CD4-positive, alpha-beta T cell treated with Interleukin-12 subunit alpha and Interleukin-12 subunit beta, for 1 hour (primary cell): ENCODE results near the gene KCNIP4.
"Not testable (repeated sequence)": the region's sequence is repeated elsewhere in the genome, so short reads cannot be mapped to it uniquely, and the experiment has no call there.

Source experiments
- DNase-seq: peaks from one replicate; pipeline ENCODE4 v3.0.0-alpha.2; 2020

Gene KCNIP4

GRCh38 chr4:21447301-21448054 lies 501.1 kb downstream of the KCNIP4 start:
- no peak for DNase-seq

DNA sequence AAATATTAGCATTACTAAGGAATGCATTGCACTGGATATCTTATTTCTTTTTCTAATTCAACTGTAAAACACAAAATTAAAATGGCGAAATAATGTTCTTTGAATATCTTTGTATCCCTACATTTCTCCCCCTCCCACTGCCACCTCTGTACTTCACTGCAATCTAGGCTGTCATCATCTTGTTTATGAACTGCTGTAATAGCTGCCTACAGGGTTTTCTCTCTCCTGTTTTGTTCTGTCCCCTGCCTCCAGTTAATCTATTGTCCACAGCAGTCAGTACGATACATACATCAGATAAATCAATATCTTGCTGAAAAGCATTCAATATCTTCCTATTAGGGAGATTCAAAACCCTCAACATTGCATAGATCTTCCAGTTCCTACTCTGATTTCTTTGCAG lies 528.4 kb downstream of the KCNIP4 start:
- DNase-seq = no peak

DNA sequence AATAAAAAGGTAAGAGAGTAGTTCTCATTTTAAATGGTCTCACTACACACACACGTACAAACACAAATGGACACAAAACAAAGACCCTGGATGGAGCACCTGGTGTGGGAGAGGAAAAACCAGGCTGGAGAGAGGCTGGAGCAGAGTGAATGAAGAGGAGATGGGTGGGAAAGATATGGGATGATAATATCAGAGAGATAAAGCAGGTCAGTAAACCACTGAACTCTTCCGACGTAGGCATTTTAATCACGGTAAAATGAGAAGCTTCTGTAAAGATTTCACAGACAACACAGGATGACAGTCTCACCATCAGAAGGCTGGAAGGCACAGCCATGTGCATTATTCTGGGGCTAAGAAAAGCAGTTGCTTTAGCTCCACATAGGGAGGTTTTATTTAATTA lies 532.8 kb downstream of the KCNIP4 start:
- no peak for DNase-seq

DNA sequence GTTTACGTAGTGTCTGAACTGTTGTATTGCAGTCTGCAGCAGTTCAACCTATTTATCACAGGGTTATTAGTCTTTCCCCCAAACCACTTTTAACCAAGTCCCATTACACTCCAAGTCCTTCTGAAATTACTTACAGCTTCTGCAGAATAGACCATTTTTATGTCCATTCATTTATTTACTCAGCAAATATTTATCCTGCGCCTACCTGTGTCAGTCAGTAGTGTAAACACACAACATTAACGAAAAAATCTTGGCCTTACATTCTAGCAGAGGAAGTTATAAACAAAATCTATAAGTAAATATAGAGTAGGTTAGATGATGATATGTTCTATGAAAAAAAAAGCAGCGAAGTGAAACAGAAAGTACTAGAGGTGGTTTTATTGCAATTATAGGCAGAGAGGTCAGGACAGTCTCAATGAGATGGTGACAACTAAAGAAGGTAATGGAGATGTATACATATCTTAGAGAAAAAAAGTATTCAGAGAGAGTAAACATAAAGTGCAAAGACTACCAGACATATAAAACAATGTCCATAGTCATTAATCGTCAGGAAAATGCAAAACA lies 534.7 kb downstream of the KCNIP4 start:
- no peak for DNase-seq

DNA sequence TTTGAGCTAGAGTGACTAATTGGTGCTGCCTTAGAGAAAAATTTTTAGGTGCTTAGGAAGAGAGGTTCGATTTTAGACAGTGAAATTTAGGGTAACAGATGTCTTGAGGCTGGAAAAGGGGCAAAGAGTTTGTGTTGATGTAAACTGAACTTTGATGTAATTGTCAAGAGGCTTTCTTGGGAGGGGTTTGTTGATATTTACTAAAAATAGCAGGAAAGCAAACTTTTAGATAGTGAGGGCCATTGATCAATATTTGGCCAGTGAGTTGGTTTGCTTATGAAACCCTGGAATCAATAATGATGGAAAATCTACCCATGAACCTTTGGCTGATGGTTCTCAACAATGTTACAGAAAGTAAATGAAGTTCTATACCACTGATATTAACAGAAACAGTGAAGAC lies 537.5 kb downstream of the KCNIP4 start:
- DNase-seq = no peak

DNA sequence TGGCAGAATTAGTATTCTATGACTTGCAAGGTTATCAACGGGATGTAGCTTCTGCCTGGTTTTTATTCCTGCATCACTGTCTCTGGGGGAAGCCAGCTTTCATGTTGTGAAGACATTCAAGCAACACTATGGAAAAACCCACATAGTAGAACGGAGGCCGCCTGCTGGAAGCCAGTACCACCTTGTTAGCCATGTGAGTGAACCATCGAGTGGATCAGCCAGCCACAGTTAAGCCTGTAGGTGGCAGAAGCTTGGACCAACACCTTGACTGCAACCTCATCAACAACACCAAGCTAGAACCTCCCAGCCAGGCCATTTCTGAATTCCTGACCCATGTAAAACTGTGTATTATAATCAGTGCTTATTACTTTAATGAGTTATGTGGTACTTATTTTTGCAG lies 538.2 kb downstream of the KCNIP4 start:
- DNase-seq = no peak

DNA sequence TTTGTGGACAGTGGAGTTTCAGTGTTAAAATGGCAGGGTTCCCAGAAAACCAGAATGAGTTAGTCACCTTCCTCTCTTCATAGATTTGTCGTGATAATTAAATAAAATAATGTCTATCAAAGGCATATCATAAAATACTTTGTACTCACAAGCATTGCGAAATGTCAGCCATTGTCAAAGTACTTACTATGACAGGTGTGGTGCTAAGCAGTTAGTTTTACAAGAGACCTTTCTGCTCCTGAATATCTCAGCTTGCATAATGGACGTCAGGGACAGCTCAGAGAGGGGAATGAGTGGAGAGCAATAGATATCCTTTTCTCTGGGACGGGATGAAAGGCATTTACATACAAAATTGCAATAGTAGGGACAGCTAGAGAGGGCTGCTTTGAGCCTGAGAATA lies 560.9 kb downstream of the KCNIP4 start:
- no peak for DNase-seq

DNA sequence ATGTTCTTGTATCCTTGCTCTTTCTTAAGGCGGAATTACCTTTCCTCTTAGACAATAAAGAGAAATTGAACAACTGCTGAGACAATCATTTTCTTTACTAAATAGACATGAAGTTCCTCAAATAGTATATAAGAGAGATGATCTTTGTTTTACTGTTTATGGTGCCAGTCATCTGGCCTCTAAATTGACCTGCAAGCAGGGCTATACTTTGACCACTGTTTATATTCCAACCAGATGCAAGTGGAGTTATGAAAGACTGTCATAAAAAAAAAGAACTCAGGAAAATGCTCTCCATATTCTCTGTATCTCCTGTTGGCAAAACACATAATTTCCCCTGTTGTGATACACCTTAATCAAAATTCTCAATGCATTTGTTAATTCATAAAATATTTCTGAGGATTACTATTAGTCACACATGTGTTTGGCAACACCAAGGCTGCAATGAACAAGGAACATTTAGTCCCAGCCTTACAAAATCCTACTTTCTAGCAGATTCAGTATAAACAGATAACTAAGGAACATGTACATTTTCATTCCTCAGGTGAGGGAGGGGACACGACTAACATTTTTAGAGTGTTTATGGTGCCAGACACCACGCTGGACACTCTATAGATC lies 562.3 kb downstream of the KCNIP4 start:
- no peak for DNase-seq

DNA sequence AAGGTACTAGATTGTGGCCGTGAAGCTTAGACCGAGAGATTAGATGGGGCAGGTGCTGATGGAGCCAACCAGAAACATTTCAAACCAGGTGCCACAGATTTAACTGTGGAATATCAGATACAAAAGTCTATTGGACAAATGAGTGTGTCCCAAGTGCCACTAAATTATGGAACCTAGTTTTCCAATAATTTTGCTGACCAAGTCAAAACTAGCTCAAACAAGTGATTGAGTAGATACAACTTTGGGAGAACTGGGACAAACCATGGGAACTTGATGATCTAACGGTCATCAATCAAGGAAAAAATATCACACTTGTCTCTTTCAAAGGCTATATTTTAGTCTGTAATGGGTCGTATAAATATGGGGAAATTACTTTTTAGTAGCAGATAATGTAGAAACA lies 562.9 kb downstream of the KCNIP4 start:
- DNase-seq = no peak

- no peak for DNase-seq
Measured at GRCh38 chr4:21384609-21385008, 564.0 kb downstream of the KCNIP4 start.

GRCh38 chr4:21380861-21381260 lies 567.7 kb downstream of the KCNIP4 start:
- no peak for DNase-seq

DNA sequence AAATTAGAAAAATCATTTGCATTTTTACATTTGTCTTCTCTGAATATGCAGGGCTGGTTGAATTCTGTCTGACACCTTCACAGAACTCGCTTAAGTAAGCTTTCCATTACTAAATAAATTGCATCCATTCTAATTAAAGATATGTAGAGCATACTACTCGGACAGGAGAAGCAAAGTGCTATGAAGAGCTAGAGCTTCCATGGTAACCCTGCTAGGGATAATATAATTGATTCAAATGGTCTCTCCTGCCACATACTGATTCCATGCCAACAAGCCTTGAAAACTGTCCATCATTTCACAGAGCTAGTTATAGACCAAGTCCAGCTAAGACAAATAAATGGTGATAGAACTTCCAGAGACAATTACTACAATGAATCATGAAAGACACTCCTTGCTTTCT lies 571.5 kb downstream of the KCNIP4 start:
- DNase-seq = no peak

GRCh38 chr4:21376176-21376575 lies 572.4 kb downstream of the KCNIP4 start:
- no peak for DNase-seq

DNA sequence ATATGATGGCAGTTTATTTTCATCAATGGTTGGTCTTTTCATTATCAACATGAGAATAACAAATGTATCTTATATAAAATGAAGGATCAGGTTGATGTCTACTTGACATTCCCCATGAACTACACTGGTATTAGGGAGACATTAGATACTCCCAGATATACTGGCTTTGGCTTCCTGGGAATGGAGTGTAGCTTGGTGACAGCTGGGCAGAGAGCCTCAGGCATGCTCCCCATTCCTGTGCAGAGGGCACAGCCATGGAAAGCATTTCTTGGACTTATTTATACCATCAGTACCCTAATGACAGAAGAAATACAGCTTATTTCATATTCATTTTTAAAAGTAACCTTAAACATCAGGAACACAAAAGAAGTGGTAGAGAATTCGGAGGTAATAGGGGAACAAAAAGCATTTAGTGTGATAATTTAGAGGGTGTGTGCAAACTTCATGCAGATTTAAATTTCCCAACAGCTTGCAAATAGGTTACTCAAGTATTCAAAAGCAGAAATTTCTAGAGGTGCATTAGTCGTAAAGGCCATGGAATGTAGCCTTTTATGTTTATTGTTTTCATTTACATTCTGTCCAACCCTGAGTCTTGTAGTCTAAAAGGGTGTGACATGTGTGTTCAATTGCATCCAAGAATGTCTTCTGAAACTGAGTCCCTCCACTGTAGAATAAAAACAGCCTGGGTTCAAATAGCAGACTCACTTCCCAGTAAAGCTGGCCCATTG lies 573.8 kb downstream of the KCNIP4 start:
- no peak for DNase-seq

DNA sequence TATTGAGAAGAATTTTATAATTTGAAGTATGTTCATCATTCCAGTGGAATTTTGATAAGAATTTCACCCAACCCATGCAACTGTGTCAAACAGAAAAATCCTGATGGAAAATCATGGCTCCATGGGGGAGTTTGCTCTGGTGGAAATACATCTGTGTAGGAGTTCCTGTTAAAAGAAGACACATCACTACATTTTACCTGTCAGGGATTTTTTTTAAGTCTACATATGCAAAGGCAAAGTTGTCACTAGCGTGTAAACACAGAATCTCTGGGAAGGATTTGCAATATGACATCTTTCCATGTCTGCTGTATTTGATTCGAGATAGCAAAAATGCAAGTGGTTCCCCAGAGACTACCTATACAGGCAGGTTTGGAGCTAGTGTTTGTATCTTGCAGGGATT lies 581.0 kb downstream of the KCNIP4 start:
- DNase-seq = no peak

DNA sequence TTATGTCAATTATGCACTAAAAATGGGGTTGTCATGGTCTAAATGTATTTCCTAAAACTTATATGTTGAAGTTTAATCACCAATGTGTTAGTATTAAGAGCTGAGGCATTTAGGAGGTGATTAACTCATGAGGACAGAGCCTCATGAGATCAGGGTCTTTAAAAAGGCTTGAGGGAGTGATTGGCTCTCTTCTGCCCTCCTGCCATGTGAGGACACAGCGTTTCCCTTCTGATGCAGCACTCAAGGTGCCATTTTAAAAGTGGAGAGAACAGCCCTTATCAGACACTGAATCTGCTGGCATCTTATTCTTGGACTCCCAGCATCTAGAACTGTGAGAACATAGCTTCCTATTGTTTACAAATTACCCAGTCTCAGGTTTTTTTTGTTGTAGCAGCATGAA lies 581.7 kb downstream of the KCNIP4 start:
- DNase-seq = no peak

DNA sequence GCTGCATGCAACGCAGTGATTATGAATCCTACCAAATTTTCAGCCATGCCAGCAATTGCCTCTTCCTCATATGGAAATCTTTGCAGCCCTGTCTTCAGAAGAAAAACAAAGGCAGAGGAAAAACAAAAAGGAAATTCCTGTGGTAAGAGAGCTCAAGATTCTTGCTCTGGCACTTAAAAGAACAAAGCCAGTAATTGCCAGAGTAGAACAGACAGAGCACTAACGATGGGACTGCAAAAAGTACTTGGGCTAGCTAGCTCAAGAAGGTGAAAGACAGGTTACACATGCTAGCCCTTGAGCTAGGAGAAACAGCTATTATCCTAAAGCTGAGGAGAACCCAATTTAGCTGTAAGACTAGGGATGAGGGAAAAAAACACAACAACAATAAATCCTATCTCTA lies 582.3 kb downstream of the KCNIP4 start:
- no peak for DNase-seq

DNA sequence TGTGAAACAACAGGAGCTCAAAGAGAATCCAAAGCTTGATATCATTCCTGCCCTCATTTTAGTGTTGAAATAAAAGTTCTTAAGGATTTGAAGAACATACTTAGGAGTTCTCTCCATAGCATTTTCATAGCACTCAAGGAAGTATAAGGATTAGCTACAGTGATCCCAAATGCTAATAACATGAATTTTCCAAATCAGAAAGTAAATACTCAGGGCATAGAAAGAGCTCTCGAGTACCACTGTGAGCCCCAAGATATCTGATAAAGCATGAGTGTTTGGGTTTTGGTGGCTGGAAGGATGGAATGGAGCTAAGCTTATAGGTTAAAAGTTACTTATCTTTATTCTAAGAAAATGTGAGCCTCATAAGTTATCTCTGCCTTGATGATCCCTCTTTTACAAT lies 584.9 kb downstream of the KCNIP4 start:
- DNase-seq = no peak

DNA sequence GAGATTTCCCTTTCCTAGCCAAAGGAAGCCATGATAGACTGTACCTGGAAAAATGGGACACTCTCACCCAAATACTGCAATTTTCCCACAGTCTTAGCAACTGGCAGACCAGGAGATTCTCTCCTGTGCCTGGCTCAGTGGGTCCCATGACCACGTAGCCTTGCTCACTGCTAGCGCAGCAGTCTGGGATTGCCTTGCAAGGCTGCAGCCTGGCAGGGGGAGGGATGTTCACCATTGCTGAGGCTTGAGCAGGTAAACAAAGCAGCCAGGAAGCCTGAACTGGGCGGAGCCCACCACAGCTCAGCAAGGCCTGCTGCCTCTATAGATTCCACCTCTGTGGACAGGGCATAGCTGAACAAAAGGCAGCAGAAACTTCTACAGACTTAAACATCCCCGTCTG lies 596.2 kb downstream of the KCNIP4 start:
- DNase-seq = not testable (repeated sequence)

DNA sequence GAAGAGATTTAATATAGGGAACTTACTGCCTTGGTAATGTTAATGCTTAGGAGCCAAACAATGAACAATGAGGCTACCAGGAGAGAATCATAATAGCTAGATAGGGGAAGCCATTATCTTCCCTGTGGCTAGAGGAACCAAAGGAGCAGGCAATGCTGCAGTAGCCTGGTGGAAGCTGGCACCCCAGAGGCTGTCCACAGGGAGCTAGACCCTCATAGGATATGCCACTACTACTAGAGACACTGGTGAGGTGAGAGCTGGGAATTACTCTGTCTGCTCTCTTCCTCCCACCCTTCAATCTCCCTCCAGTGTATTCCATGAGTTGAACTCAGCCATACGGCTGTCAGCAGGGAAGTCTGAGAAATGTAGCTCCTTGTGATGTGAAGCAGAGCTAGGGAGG lies 601.4 kb downstream of the KCNIP4 start:
- DNase-seq = no peak

DNA sequence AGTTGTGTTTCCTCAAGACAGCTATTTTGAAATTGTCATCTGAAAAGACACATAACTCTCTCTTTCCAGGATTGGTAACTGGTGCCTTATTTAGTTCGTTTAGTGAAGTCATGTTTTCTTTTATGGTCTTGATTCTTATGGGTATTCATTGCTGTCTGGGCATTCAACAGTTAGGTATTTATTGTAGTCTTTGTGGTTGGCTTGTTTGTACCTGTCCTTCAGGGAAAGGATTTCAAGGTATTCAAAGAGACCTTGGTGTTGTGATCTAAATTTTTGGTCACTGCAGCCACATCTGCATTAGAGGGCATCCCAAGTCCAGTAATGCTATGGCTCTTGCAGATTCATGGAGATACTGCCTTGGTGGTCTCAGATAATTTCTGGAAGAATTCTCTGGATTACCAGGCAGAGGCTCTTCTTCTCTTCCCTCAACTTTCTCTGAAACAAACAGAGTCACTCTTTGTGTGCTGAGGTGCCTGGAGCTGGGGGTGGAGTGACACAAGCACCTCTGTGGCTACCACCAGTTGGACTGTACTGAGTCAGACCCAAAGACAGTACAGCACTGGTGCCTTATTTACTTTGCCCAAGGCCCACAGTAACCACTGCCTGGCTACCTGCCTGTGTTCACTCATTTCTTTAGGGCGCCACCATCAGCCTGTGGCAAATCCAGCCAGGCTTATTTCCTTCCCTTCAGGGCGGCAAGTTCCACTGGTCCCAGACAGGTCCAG lies 620.4 kb downstream of the KCNIP4 start:
- DNase-seq = no peak

- no peak for DNase-seq
Measured at GRCh38 chr4:21320034-21320433, 628.5 kb downstream of the KCNIP4 start.

GRCh38 chr4:21307709-21308108 lies 640.9 kb downstream of the KCNIP4 start:
- no peak for DNase-seq
